H1 (cell line): ENCODE data around the gene MRAP. TPM values are rescaled to one million over a fixed set of nuclear protein-coding genes. Genes with fewer than 3 reads are reported as not detected.

Experiments
- CTCF ChIA-PET: fragments of 300-600 bp; sonication (Branson Sonifier 250); formaldehyde crosslinking; loops from one replicate; lab custom pipeline; 2021; ENCODE audit not compliant: partially characterized antibody; lab: Charles Lee
- POLR2A ChIA-PET: fragments of 300-600 bp; sonication (Branson Sonifier 250); formaldehyde crosslinking; loops from one replicate; lab custom pipeline; 2021; ENCODE audit warnings: inconsistent platforms; ENCODE audit not compliant: partially characterized antibody; lab: Charles Lee
- DNase-seq, 2 experiments: peaks; one replicate each; pipeline versions ENCODE4 v3.0.0 to v3.0.0-alpha.2; 2010 to 2022; ENCODE audit warnings: low spot score in 2 of 2, low read depth in 1 of 2, mixed read lengths in 1 of 2
- FAIRE-seq: peaks from 2 replicates; lab custom pipeline; 2011; peaks lifted over from hg19 to GRCh38; lab: Jason Lieb, UNC
- H2AFZ ChIP-seq: 2 replicates; pipeline ENCODE4 v1.8.1; 2012; ENCODE audit warnings: low read length, inconsistent platforms
- H2AK5ac ChIP-seq: 2 replicates; pipeline ENCODE4 v1.6.1; 2013; ENCODE audit warnings: low read depth, low read length
- H2BK120ac ChIP-seq: replicated peaks from 2 replicates; pipeline ENCODE3; 2013; ENCODE audit warnings: low read depth, low read length, inconsistent platforms
- H2BK12ac ChIP-seq: 2 replicates; pipeline ENCODE4 v1.6.1; 2013; ENCODE audit warnings: low read depth, low read length
- H2BK15ac ChIP-seq: 2 replicates; pipeline ENCODE4 v1.6.1; 2013; ENCODE audit warnings: low read length
- H2BK20ac ChIP-seq: 2 replicates; pipeline ENCODE4 v1.6.1; 2013; ENCODE audit warnings: low read length
- H2BK5ac ChIP-seq: 2 replicates; pipeline ENCODE4 v1.6.1; 2013; ENCODE audit warnings: low read depth, low read length
- H3K14ac ChIP-seq: 2 replicates; pipeline ENCODE4 v1.6.1; 2013; ENCODE audit warnings: inconsistent platforms; ENCODE audit not compliant: insufficient read length
- H3K18ac ChIP-seq: 2 replicates; pipeline ENCODE4 v1.6.1; 2013; ENCODE audit warnings: low read length; ENCODE audit errors: extremely low read depth
- H3K23ac ChIP-seq: 2 replicates; pipeline ENCODE4 v1.6.1; 2013; ENCODE audit warnings: inconsistent platforms; ENCODE audit not compliant: insufficient read length
- H3K23me2 ChIP-seq: 2 replicates; pipeline ENCODE4 v1.6.1; 2013; ENCODE audit warnings: low read depth, low read length
- H3K27ac ChIP-seq: 2 replicates; pipeline ENCODE4 v1.6.1; 2011; ENCODE audit warnings: low read depth, low read length, inconsistent platforms
- H3K27me3 ChIP-seq, 4 experiments: replicated peaks in 1 of 4; 1 replicate in 1 of 4; 2 replicates in 3 of 4; pipeline versions ENCODE4 v1.6.1 to v1.8.1; 2011 to 2013; ENCODE audit warnings: low read length in 3 of 4, mild to moderate bottlenecking in 3 of 4, inconsistent platforms in 2 of 4, mixed read lengths in 2 of 4, moderate library complexity in 1 of 4; ENCODE audit not compliant: control insufficient read depth in 3 of 4, insufficient read depth in 3 of 4; ENCODE audit errors: extremely low read depth in 1 of 4
- H3K36me3 ChIP-seq, 4 experiments: 2 replicates each; pipeline versions ENCODE4 v1.6.1 to v1.8.1; 2011 to 2013; ENCODE audit warnings: mild to moderate bottlenecking in 4 of 4, low read length in 3 of 4, moderate library complexity in 2 of 4, control low read depth in 1 of 4, inconsistent platforms in 1 of 4; ENCODE audit not compliant: insufficient read depth in 4 of 4, control insufficient read depth in 2 of 4
- H3K4ac ChIP-seq: replicated peaks from 2 replicates; pipeline ENCODE3; 2013; ENCODE audit warnings: low read length, low read depth, mixed read lengths, inconsistent platforms; ENCODE audit not compliant: insufficient read length
- H3K4me1 ChIP-seq, 4 experiments: replicated peaks in 1 of 4; 1 replicate in 1 of 4; 2 replicates in 3 of 4; pipeline versions ENCODE4 v1.6.1 to v1.8.1; 2011 to 2013; ENCODE audit warnings: low read length in 3 of 4, inconsistent platforms in 2 of 4, mixed read lengths in 1 of 4; ENCODE audit not compliant: insufficient read depth in 4 of 4, control insufficient read depth in 3 of 4
- H3K4me2 ChIP-seq, 2 experiments: 2 replicates each; pipeline versions ENCODE4 v1.6.1 to v1.8.1; 2011 to 2013; ENCODE audit warnings: low read depth in 2 of 2, low read length in 2 of 2, control low read depth in 1 of 2, inconsistent platforms in 1 of 2, mild to moderate bottlenecking in 1 of 2; ENCODE audit not compliant: insufficient read depth in 1 of 2
- H3K4me3 ChIP-seq, 4 experiments: fragments of 200-600, 300-600 bp in 1 of 4; sonication (generic), shearing (Covaris generic), sonication (Bioruptor Twin) in 1 of 4; 2 replicates each; pipeline versions ENCODE4 v1.5.1 to v1.8.1; 2011 to 2016; ENCODE audit warnings: low read length in 4 of 4, low read depth in 3 of 4, control low read depth in 2 of 4, inconsistent platforms in 2 of 4, mild to moderate bottlenecking in 2 of 4, mixed read lengths in 1 of 4, moderate library complexity in 1 of 4; ENCODE audit not compliant: insufficient read depth in 2 of 4; ENCODE audit errors: extremely low read depth in 1 of 4
- H3K56ac ChIP-seq: replicated peaks from 2 replicates; pipeline ENCODE3; 2013; ENCODE audit warnings: low read depth, mild to moderate bottlenecking, mixed read lengths, low read length, inconsistent platforms; ENCODE audit not compliant: insufficient read length
- H3K79me1 ChIP-seq: 2 replicates; pipeline ENCODE4 v1.6.1; 2013; ENCODE audit warnings: low read depth, low read length, control low read depth
- H3K79me2 ChIP-seq, 2 experiments: 2 replicates each; pipeline versions ENCODE4 v1.6.1 to v1.8.1; 2012 to 2013; ENCODE audit warnings: low read length in 2 of 2, mild to moderate bottlenecking in 2 of 2, inconsistent platforms in 1 of 2; ENCODE audit not compliant: insufficient read depth in 2 of 2, control insufficient read depth in 1 of 2
- H3K9ac ChIP-seq, 4 experiments: replicated peaks in 1 of 4; 1 replicate in 1 of 4; 2 replicates in 3 of 4; pipeline versions ENCODE4 v1.6.1 to v1.8.1; 2011 to 2013; ENCODE audit warnings: low read depth in 3 of 4, low read length in 3 of 4, control low read depth in 2 of 4, mild to moderate bottlenecking in 2 of 4, moderate library complexity in 2 of 4, inconsistent platforms in 1 of 4; ENCODE audit errors: extremely low read depth in 1 of 4
- H3K9me3 ChIP-seq, 2 experiments: 2 replicates each; pipeline versions ENCODE4 v1.6.1 to v1.8.1; 2012 to 2013; ENCODE audit warnings: mild to moderate bottlenecking in 2 of 2, moderate library complexity in 2 of 2, control low read depth in 1 of 2, inconsistent platforms in 1 of 2, low read depth in 1 of 2, low read length in 1 of 2, mixed read lengths in 1 of 2; ENCODE audit not compliant: insufficient read depth in 2 of 2
- H4K20me1 ChIP-seq, 2 experiments: replicated peaks in 1 of 2; 2 replicates each; pipeline versions ENCODE3 to v1.8.1; 2011 to 2013; ENCODE audit warnings: inconsistent platforms in 2 of 2, low read length in 2 of 2, mild to moderate bottlenecking in 1 of 2; ENCODE audit not compliant: insufficient read depth in 2 of 2, control insufficient read depth in 1 of 2
- H4K5ac ChIP-seq: 2 replicates; pipeline ENCODE4 v1.6.1; 2013; ENCODE audit warnings: low read length, low read depth, mixed read lengths, inconsistent platforms; ENCODE audit not compliant: insufficient read length
- H4K8ac ChIP-seq: 2 replicates; pipeline ENCODE4 v1.8.0; 2013; ENCODE audit warnings: mild to moderate bottlenecking, moderate library complexity, low read length, inconsistent platforms; ENCODE audit not compliant: insufficient read depth; ENCODE audit errors: extremely low read depth
- H4K91ac ChIP-seq: replicated peaks from 2 replicates; pipeline ENCODE3; 2013; ENCODE audit warnings: low read length, mixed read lengths, inconsistent platforms; ENCODE audit not compliant: insufficient read length
- BCL11A ChIP-seq, 2 experiments: IDR thresholded peaks; one replicate each; pipeline ENCODE4 v1.6.1; 2011; ENCODE audit warnings: low read depth in 2 of 2, low read length in 2 of 2, mild to moderate bottlenecking in 2 of 2
- POLR2A ChIP-seq, 2 experiments: IDR thresholded peaks; 1 replicate in 1 of 2; 2 replicates in 1 of 2; pipeline ENCODE4 v1.6.1; 2011; ENCODE audit warnings: low read depth in 2 of 2, low read length in 2 of 2, mild to moderate bottlenecking in 2 of 2; ENCODE audit errors: control extremely low read depth in 1 of 2
- RAD21 ChIP-seq, 2 experiments: IDR thresholded peaks in 1 of 2; conservative IDR thresholded peaks in 1 of 2; 2 replicates each; pipeline ENCODE4 v1.6.1; 2011; ENCODE audit warnings: low read depth in 2 of 2, low read length in 2 of 2, improper control_type of control experiment in 1 of 2, inconsistent platforms in 1 of 2, mild to moderate bottlenecking in 1 of 2, moderate library complexity in 1 of 2
- RBBP5 ChIP-seq: IDR thresholded peaks from 2 replicates; pipeline ENCODE4 v1.7.1; 2012; ENCODE audit warnings: low read depth, mild to moderate bottlenecking, inconsistent platforms, low read length, moderate library complexity, borderline replicate concordance
- RFX5 ChIP-seq: IDR thresholded peaks from 2 replicates; pipeline ENCODE4 v1.6.1; 2011; ENCODE audit warnings: low read depth, low read length, improper control_type of control experiment, borderline replicate concordance
- SIRT6 ChIP-seq: IDR thresholded peaks from one replicate; pipeline ENCODE4 v1.7.1; 2012; ENCODE audit warnings: low read length, inconsistent platforms
- SIX5 ChIP-seq: IDR thresholded peaks from 2 replicates; pipeline ENCODE4 v1.6.1; 2011; ENCODE audit warnings: mild to moderate bottlenecking, low read depth, low read length
- SUZ12 ChIP-seq: fragments of 200-600 bp; sonication (generic); IDR thresholded peaks from 2 replicates; pipeline ENCODE4 v1.6.1; 2012; ENCODE audit warnings: mild to moderate bottlenecking, inconsistent platforms, low read length, moderate library complexity, mixed read lengths
- TAF7 ChIP-seq: optimal IDR thresholded peaks from 2 replicates; pipeline ENCODE3; 2011; ENCODE audit warnings: low read depth, mild to moderate bottlenecking, inconsistent platforms, low read length, moderate library complexity, borderline replicate concordance
- TEAD4 ChIP-seq: IDR thresholded peaks from 2 replicates; pipeline ENCODE4 v1.6.1; 2012; ENCODE audit warnings: low read depth, low read length, inconsistent platforms, mixed read lengths
- WGBS, 2 experiments: shearing (Covaris generic) in 1 of 2; methylation state at CpG; one replicate each; pipeline versions ENCODE4 v1.1.6 to v1.1.7; 2013 to 2015; ENCODE audit warnings: low lambda C conversion rate in 2 of 2, mixed read lengths in 2 of 2, inconsistent platforms in 1 of 2, low coverage in 1 of 2, missing lambda C conversion rate in 1 of 2; ENCODE audit not compliant: insufficient replicate concordance in 2 of 2, insufficient coverage in 1 of 2, insufficient read length in 1 of 2; ENCODE audit errors: extremely low coverage in 1 of 2, missing lambda C conversion rate in 1 of 2; 5-methylcytosine and 5-hydroxymethylcytosine counted together
- polyA plus RNA-seq, 7 experiments: library from polyadenylated mRNA; depleted of rRNA in 3 of 7; stranded (reverse) in 5 of 7; unstranded in 2 of 7; fragments of >200 nt in 5 of 7; fragments of 200-250 nt in 2 of 7; gene quantifications; 1 replicate in 5 of 7; 2 replicates in 1 of 7; 4 replicates in 1 of 7; pipeline versions ENCODE4 v1.2.1 to v1.2.3, GENCODE V29; 2011 to 2013; ENCODE audit warnings: missing spikeins in 2 of 7, mixed read lengths in 2 of 7
- total RNA-seq: library from RNA; stranded (reverse); fragmentation: NEBNext Ultra II Directional; extraction: Animal tissue kit (Norgen Biotek cat#: 25700); gene quantifications from 2 replicates; pipeline ENCODE4 v1.2.1, GENCODE V29; 2021
- TF ChIP-seq, protein P1 (sequence below): IDR thresholded peaks from 2 replicates; pipeline ENCODE4 v1.6.1; 2011; ENCODE audit warnings: low read length, improper control_type of control experiment

MRAP gene
- total and polyA plus RNA-seq, 2 of the 8 experiments (the other 6 are each of a cell fraction or from before 2014, with no cell fraction given): not detected

DNA sequence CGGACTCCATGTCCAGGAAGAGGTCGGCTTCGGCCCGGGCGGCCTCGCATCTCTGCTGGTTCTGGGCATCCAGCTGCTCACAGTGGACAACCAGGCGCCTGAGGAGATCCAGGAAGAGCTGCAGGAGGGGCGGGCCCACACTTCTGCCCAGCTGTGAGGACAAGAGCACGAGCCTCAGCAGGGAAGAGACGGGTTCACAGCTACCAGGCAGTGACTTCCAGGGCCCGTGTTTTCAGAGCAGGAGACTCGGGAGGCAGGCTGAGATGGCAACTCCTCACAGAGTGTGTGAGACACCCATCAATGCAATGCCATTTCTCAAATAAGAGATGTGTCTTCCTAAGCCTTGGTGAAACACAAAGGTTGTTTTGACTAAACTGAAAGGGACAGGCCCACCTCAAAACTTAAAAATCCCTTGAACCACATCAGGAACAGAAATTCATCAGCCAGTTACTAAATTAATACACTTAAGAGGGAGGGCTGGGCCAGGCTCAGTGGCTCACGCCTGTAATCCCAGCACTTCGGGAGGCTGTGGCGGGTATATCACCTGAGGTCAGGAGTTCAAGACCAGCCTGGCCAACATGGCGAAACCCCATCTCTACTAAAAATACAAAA is 50.8 kb downstream of the MRAP start:
- no peak overlapping the region for H2BK120ac ChIP-seq
- TF ChIP-seq RBBP5 (no peak), RAD21 (IDR thresholded peaks at IDR 0.05 in 1 of 2, conservative IDR thresholded peaks at IDR 0.05 in 1 of 2; ENCODE audit: low read depth in 2 of 2, low read length in 2 of 2) (no peak), SUZ12 (no peak), TEAD4 (no peak), TAF7 (no peak), SIRT6 (no peak), RFX5 (no peak), BCL11A (IDR thresholded peaks at IDR 0.05; ENCODE audit: low read depth in 2 of 2, low read length in 2 of 2) (no peak), POLR2A (IDR thresholded peaks at IDR 0.05; ENCODE audit: control extremely low read depth in 1 of 2, low read depth in 2 of 2, low read length in 2 of 2) (no peak), SIX5 (no peak)
- TF ChIP-seq, protein P1, sequence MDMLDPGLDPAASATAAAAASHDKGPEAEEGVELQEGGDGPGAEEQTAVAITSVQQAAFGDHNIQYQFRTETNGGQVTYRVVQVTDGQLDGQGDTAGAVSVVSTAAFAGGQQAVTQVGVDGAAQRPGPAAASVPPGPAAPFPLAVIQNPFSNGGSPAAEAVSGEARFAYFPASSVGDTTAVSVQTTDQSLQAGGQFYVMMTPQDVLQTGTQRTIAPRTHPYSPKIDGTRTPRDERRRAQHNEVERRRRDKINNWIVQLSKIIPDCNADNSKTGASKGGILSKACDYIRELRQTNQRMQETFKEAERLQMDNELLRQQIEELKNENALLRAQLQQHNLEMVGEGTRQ: no peak
- TF ChIP-seq, all 59 proteins: peak for 0
- DNase-seq: no peak
- peaks cover 49 to 88% (median 84%) of the 10 kb centered on the region in 4 experiments; a peak in 7 of 8 replicates for H3K36me3 ChIP-seq
- no peaks in the 10 kb centered on the region for H3K23me2 ChIP-seq
- no peaks in the 10 kb centered on the region for H3K79me2 ChIP-seq
- H3K4me2 ChIP-seq: no peak overlapping the region
- H2BK15ac ChIP-seq: no peak overlapping the region
- no peak overlapping the region for H4K5ac ChIP-seq
- H2AFZ ChIP-seq: no peak overlapping the region
- H3K4me1 ChIP-seq: no peaks in the 10 kb centered on the region
- no peak overlapping the region for H2BK5ac ChIP-seq
- no peak overlapping the region for H3K4ac ChIP-seq
- H3K4me3 ChIP-seq: no peak overlapping the region
- H3K14ac ChIP-seq: no peak overlapping the region
- no peak overlapping the region for H4K91ac ChIP-seq
- H3K27ac ChIP-seq: no peak overlapping the region
- CTCF ChIA-PET: interaction anchor here (0.5 to 1.7 kb wide), 3 partner anchors 11 to 322 kb away, joined by 3 to 9 read pairs (median 3); no protein-coding TSS in a partner anchor
- no peak overlapping the region for H3K56ac ChIP-seq
- POLR2A ChIA-PET: no interaction called here
- no peaks in the 10 kb centered on the region for H3K79me1 ChIP-seq
- 90% methylated on average over 15 of the region's 16 CpGs; no CpG with 5 or more reads in 1 of the 2 experiments for WGBS, 2 experiments
- no peak overlapping the region for H2BK20ac ChIP-seq
- H3K23ac ChIP-seq: no peak overlapping the region
- H3K18ac ChIP-seq: no peak overlapping the region
- peaks cover 9% of the 10 kb centered on the region in 2 experiments for H4K20me1 ChIP-seq
- no peak for FAIRE-seq
- no peak overlapping the region for H4K8ac ChIP-seq
- no peaks in the 10 kb centered on the region for H3K27me3 ChIP-seq
- no peak overlapping the region for H2AK5ac ChIP-seq
- H2BK12ac ChIP-seq: no peak overlapping the region
- no peak overlapping the region for H3K9ac ChIP-seq
- H3K9me3 ChIP-seq: no peaks in the 10 kb centered on the region
